Mammary epithelial cell (primary cell): ENCODE results near the gene EFCAB11.

ENCODE experiments used
- EZH2 ChIP-seq: IDR thresholded peaks from 2 replicates; pipeline ENCODE4 v1.6.1; 2012; ENCODE audit warnings: low read length, inconsistent platforms, borderline replicate concordance
- TF ChIP-seq, protein P1 (sequence below), 2 donors: IDR thresholded peaks in 1 of 2; conservative IDR thresholded peaks in 1 of 2; 2 replicates each; pipeline ENCODE4 v1.5.1; 2011 to 2012; ENCODE audit warnings: inconsistent platforms in 2 of 2, low read length in 2 of 2, mild to moderate bottlenecking in 2 of 2, control low read depth in 1 of 2, low read depth in 1 of 2; ENCODE audit not compliant: insufficient read depth in 1 of 2; ENCODE audit errors: extremely low read depth in 1 of 2

DNA sequence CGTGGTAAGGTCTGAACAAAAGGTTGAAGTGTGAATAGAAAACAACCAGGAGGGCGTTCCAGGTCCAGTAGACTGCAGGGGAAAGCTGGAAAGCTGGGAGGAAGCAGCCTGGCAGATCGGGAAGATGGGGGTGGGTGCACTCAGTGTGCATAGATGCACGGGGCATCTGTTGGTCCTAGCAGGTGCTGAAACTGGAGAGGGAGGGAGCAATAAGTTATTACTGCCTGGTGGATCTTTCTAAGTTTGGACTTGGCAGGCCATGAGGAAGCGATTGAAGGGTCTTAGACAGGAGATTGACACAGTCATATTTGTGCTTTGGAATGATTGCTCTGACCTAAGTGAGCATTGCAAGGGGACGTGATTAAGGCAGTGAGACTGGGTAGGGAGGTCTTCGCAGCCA lies 194.4 kb downstream of the EFCAB11 start:
- TF ChIP-seq, protein P1, sequence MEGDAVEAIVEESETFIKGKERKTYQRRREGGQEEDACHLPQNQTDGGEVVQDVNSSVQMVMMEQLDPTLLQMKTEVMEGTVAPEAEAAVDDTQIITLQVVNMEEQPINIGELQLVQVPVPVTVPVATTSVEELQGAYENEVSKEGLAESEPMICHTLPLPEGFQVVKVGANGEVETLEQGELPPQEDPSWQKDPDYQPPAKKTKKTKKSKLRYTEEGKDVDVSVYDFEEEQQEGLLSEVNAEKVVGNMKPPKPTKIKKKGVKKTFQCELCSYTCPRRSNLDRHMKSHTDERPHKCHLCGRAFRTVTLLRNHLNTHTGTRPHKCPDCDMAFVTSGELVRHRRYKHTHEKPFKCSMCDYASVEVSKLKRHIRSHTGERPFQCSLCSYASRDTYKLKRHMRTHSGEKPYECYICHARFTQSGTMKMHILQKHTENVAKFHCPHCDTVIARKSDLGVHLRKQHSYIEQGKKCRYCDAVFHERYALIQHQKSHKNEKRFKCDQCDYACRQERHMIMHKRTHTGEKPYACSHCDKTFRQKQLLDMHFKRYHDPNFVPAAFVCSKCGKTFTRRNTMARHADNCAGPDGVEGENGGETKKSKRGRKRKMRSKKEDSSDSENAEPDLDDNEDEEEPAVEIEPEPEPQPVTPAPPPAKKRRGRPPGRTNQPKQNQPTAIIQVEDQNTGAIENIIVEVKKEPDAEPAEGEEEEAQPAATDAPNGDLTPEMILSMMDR (conservative IDR thresholded peaks at IDR 0.05 in 1 of 2, IDR thresholded peaks at IDR 0.05 in 1 of 2; ENCODE audit: extremely low read depth in 1 of 2, insufficient read depth in 1 of 2, low read depth in 1 of 2, low read length in 2 of 2), result no peak
- no peak for TF ChIP-seq EZH2
